ENCODE data around the gene PARD3B. TPM values are rescaled to one million over a fixed set of nuclear protein-coding genes. Genes with fewer than 3 reads are reported as not detected.

Gene PARD3B
- polyA plus RNA-seq, 5 donors, result 13.6 to 22.9 (median 19.4) TPM

GRCh38 chr2:204586444-204587180, 41.3 kb downstream of the PARD3B start:
- DNase-seq, result no peak

GRCh38 chr2:204590063-204590462, 44.8 kb downstream of the PARD3B start:
- DNase-seq, result no peak

GRCh38 chr2:204591225-204591624, 46.0 kb downstream of the PARD3B start:
- DNase-seq, result no peak

DNA sequence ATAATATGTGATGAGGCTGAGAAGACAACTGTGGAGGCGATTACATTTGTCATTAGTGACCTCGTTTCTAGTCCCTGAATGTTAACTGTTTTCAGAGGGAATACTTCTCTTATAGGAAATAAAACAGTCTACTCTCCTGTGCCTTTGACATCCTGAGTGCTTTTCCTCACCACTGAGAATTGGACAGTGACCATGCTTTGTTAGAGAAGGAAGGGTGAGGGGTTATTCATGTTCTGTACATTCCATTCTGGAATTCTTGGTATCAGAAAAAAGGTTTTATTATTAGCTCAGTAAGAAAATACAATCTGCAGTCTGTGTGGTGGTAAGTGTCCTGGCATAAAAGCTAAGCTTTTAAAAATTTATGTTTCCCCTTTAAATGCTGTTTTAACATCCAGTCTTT, 58.8 kb downstream of the PARD3B start:
- DNase-seq, result no peak

- peak; percentile 67 to 71 for DNase-seq
Measured at GRCh38 chr2:204608237-204608939, 63.1 kb downstream of the PARD3B start.

- no peak for DNase-seq
Measured at GRCh38 chr2:204611017-204611631, 65.8 kb downstream of the PARD3B start.

GRCh38 chr2:204611764-204612163, 66.5 kb downstream of the PARD3B start:
- no peak for DNase-seq

DNA sequence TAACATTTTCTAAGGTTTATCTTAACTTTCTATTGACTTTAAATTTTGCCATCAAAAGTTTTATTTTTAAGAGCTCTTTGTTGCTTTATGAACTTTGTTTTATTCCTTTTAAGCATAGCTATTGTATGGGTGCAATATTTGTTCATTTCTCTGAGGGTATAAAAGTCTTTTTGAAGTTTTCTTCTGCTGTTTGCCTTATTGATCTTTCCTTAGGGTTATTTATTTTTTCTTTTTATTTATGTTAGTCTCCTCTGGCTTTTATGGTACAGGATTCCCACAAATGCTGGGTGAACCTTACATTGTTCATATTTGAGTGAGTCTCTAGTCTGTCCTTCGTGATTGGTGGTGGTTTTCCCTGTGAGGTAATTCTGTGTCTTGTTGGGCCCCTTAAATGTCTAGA, 68.4 kb downstream of the PARD3B start:
- no peak for DNase-seq

DNA sequence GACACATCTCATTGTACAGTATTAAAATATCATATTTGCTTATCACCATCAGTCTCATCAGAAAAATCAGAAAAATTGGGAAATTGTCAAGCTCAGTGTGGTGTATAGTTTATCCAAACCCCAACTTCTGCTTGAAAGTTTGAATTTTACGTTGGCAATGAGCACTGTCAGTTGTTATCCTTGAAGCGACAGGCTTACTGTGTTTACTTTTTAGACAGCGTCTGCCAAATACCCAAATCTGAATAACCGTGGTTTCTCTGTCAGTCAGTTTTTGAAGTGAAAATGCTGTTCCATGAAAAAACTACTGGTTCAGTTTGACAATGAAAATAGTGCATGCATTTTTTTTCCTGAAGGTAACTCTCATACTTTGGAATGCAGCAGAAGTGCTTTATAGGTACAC, 70.2 kb downstream of the PARD3B start:
- no peak for DNase-seq

GRCh38 chr2:204625135-204625534, 79.9 kb downstream of the PARD3B start:
- DNase-seq, result no peak

DNA sequence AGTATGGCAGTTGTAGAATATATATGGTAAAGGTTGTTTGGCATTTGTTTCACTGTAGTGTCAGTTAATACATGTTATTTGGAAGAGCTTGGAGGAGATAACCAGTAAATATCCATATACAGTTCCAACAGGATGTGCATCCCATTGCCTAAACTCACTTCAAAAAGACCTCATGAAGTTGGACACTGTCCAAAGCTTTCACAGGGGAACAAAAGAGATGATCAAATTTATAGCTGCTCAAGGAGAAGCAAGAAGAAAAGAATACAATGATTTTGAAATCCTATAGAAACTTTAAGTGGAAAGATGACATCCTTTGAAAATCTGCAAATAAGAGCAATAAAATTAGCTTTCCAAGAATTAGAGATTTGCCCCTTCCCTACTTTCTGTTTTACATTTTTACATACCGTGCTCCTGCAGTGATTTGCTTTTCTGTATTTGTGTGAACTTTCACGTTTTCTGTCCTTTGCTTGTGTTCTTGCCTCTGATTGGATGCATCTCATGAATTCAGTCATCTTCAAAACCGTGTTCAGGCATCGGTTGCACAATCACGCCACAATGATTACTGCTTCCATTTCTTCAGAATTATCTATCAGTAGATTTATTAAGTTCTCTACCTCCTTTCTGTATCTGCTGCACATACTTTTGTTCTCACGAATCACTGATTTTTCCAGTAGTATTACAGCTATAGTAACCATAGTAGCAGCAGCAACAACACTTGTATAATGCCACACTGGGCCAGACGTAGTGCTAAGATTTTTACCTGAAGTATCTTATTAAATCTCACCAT, 83.8 kb downstream of the PARD3B start:
- no peak for DNase-seq

GRCh38 chr2:204632410-204632809, 87.1 kb downstream of the PARD3B start:
- DNase-seq, result no peak

- DNase-seq, result no peak
Measured at GRCh38 chr2:204634564-204634963, 89.3 kb downstream of the PARD3B start.

DNA sequence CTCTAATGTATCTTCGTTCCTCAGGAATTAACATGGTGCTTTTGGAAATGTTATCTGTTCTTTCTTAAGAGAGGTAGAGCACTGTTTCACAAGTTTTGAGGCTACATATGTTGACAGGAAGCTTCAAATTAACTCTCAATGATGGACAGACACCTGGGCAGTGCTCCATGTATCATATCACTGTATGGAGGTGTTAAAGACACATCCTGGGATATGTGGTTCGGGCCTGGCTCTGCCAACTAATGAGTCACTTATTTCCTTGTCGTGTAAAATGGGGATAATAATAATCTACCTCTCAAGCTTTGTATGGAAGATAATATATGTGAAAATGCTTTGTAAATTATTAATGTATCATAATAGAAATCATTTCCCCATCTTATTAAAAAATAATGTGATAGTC, 90.2 kb downstream of the PARD3B start:
- no peak for DNase-seq

DNA sequence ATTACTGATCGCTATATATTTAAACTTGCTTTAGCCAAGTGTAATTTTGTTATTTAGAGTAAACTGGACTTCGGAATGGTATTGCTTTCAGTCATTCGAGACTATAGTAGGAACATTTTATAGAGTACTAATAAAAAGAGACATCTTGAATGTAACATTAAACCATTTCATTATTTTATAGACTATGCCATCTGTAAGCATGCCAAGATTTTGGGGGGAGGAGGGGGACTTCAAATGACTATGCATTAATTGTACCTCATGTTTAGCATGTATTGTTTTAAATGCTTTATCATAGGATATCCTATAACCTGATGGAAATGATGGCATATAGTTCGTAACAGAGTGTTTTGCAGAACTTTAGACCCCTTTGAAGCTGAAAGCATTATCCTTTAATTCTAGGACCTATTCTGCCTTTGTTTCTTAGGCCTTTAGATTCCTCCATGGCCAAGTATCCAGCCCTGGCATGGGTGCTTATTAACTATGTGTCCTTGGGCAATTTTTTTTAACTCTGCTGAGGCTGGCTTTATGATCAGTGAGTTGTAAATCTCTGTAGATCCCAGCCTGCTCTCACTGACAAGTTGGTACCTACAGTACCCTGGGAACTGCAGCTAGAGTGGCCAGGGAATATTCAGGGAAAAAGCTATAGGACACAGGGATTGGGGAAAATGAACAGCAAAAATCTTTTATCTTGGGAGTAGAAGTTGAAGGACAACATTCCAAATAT, 93.4 kb downstream of the PARD3B start:
- no peak for DNase-seq

GRCh38 chr2:204643326-204643725, 98.1 kb downstream of the PARD3B start:
- no peak for DNase-seq

- no peak for DNase-seq
Measured at GRCh38 chr2:204645018-204645773, 99.9 kb downstream of the PARD3B start.

GRCh38 chr2:204647626-204648025, 102.4 kb downstream of the PARD3B start:
- DNase-seq, result no peak

GRCh38 chr2:204650611-204651010, 105.3 kb downstream of the PARD3B start:
- no peak for DNase-seq

DNA sequence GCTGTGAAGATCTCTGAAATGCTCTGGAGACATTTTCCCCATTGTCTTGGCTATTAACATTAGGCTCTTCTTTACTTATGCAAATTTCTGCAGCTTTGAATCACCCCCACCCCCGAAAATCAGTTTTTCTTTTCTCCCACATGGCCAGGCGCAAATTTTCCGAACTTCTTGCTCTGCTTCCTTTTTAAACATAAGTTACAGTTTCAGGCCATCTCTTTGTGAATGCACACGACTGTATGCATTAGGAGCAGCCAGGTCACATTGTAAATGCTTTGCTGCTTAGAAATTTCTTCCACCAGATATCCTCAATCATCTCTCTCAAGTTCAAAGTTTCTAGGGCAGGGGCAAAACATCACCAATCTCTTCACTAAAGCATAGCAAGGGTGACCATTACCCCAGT, 106.8 kb downstream of the PARD3B start:
- no peak for DNase-seq

DNA sequence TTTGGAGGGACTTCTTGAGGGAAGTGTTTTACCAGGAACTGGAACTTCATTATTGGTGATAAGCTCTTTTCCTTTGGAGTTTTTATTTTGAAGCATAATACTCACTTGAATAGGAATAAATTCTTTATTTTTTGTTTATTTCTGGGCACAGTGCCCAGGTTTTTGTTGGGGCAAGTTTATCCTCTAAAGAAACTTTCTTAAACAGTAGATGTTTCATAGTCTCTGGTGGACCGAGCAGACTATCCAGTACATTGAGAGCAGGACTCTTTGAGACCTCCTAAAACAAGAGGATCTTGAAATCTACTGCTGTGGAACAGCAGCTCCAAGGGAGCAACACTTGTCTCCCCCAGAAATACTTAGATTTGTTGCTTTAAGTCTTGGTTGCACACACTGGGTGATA, 109.4 kb downstream of the PARD3B start:
- DNase-seq, result no peak

Measured in right lung (tissue), 5 donors.